ENCODE results near the gene KCNG4.
"Not testable (repeated sequence)": the region's sequence is repeated elsewhere in the genome, so short reads cannot be mapped to it uniquely, and the experiment has no call there.

Gene KCNG4

DNA sequence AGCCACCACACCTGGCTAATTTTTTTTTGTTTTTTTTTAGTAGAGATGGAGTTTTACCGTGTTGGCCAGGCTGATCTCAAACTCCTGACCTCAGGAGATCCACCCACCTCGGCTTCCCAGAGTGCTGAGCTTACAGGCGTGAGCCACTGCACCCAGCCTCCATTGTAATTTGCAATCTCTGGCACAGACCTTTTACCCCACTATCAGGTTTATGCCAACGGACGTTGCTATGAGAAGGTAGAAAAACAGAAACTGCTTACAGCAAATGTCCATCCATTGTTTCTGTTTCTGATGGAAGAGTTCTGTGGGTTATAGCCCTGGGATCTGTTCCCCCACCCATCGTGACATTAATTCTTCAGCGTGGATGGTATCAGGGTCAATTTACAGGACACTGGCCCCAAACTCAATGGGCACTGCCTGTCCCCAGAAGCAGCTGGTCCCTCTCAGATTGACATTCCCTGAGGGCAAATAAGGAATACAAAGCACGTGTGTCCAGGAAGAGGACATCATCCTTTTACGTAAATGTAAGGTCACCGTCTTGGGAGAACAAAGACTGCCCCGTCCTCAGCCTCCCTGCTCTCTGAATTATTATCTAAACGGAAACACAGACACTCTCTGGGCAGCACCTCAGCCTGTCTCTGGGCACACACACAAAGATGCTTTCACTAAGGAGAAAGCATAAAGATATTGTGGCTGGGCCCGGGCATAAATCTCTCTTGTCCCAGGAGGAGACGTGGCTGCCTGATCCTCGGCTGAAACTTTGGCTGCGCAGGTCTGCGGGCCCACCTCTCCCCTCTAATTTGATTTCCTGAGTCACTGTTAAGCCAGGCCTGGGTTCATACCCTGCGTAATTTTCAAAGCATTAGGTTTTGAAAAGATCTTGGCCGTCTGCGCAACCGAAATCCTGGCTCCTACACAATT, 5.2 kb downstream of the KCNG4 start:
- no peak for DNase-seq (ENCODE audit: low read depth)

- no peak for DNase-seq (ENCODE audit: low read depth)
These were observed 6.1 kb downstream of the KCNG4 start for GRCh38 chr16:84233748-84234147.

GRCh38 chr16:84232969-84233368, 6.8 kb downstream of the KCNG4 start:
- no peak for DNase-seq (ENCODE audit: low read depth)

- no peak for DNase-seq (ENCODE audit: low read depth)
These were observed 7.8 kb downstream of the KCNG4 start for GRCh38 chr16:84232060-84232459.

DNA sequence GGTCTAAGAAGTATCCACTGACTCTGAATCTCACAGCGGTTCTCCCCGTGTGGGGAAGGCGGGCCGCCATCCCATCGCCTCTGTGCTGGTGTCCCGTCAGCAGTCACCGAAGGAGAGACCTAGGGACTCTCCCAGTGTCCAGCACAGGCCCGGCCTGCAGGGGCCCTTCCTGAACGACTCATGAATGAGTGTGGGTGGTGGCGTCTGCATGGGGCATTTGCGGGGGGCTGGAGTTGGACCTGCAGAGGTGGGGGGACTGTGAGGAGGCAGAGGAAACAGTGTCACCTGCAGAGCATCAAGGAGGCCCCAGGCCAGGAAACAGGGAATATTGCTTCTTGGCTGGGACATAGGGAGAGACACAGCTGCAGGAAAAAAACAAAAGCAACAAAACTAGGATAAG, 10.3 kb downstream of the KCNG4 start:
- no peak for DNase-seq (ENCODE audit: low read depth)

DNA sequence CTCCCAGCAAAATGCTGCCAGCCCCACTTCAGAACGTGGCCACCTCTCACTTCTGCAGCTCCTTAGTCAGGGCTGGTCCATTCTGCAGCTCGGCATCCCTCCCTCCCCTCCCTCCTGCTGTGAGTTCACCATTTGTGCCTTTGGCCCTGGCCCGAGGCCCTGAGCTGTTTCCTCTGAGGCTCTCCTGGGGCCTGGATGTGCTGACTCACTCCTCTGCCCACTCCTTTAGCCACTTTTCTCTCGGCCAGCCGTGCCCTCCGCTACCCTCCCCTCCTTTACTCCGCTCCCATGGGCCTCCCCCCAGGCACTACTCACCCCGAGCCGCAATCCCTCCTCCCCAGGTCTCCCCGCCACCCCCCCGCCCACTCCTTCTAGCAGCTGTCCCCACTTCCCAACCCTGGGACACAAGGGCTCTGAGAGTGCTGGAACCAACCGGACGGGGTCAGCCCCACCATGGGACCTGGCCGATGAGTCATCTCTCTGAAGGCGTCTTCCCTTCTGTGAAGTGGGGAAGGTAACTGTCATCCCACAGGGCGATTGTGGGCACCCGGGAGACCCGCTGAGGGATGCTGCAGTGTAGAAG, 11.5 kb downstream of the KCNG4 start:
- DNase-seq (ENCODE audit: low read depth) = no peak

GRCh38 chr16:84227548-84227947, 12.3 kb downstream of the KCNG4 start:
- DNase-seq (ENCODE audit: low read depth) = no peak

DNA sequence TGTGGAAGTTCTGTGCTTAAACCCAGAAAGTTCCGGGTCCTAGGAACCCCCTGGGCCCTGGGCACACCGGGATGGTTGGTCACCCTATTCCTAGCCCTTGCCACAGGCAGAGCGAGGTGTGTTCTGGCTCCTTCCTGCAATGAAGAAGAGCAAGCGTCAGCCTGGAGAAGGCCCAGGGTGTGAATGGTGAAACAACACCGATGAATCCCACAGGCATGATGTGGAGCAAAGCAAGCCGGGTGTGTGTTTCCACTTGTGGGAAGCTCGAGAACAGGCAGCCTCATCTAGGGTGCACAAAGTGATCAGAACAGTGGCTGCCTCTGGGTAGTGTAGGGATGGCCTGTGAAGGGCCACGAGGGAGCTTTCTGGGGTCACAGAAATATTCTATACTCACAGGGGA, 13.8 kb downstream of the KCNG4 start:
- no peak for DNase-seq (ENCODE audit: low read depth)

GRCh38 chr16:84225571-84225970, 14.2 kb downstream of the KCNG4 start:
- no peak for DNase-seq (ENCODE audit: low read depth)

DNA sequence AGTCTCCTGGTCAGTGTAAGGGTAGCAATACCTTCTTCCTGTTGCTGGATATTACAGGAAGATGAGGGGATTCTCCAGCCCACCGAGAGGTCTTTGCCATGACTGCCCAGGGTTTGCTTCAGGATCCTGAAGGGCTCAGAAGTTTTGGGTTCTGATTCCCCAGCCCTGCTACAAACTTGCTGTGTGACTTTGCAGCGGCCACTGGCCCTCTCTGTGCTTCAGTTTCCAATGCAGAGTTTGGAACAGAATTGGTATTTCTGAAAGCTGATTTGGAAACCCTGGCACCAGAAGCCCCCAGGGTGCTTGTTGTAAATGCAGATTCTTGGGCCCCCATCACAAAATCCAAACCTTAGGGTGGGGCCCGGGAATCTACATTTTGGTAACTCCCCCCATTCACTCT, 14.7 kb downstream of the KCNG4 start:
- DNase-seq (ENCODE audit: low read depth) = no peak

- DNase-seq (ENCODE audit: low read depth) = no peak
These were observed 15.3 kb downstream of the KCNG4 start for GRCh38 chr16:84224554-84224953.

- no peak for DNase-seq (ENCODE audit: low read depth)
These were observed 16.4 kb downstream of the KCNG4 start for GRCh38 chr16:84223456-84223855.

- no peak for DNase-seq (ENCODE audit: low read depth)
These were observed 19.0 kb downstream of the KCNG4 start for GRCh38 chr16:84220851-84221250.

DNA sequence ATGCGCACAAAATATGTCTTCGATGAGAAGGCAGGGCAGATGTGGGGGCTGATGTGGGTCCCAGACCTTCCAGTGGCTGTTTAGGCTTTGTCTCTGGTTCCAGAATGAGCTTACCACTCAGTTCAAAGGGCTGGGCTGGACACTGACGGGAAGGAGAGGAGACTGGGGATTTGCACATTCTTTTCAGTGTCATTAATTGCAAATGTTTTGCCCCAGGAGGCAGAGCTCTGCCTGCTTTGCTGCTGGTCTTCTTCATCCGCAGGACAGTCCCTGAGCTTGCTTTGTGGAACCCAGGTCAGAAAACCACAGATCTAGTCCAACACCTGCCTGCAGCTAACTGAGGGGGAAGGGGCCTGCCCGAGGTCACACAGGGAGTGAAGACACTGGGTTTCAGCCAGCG, 20.9 kb downstream of the KCNG4 start:
- no peak for DNase-seq (ENCODE audit: low read depth)

DNA sequence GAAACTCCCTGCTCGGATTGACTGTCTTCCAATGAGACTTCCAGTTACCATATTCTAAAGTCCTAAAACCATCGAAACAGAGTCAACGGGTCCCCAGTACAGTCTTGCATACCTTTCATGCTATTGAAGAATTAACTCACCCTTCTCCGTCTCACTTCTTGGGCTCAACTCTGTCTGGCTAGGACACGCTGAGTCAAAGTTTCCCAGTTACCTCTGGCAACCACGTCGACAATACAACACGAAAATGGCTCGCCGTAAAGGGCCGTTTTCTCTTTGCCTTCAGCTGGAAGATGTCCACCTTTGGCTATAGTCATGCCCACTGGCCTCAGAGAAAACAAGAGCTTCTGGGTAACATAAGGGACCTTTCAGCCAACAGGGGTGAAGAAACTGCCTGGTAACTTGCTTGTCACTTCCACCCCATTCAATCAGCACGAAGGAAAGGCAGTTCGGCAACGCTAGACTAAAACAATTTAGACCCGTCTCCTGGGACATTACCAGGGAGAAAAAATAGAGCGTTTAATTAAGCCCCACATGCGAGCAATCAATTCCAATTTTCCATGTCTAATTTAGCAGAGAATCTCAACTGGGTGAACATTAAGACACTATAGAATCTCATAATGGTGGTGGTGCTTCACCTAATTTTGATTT, 21.5 kb downstream of the KCNG4 start:
- no peak for DNase-seq (ENCODE audit: low read depth)

DNA sequence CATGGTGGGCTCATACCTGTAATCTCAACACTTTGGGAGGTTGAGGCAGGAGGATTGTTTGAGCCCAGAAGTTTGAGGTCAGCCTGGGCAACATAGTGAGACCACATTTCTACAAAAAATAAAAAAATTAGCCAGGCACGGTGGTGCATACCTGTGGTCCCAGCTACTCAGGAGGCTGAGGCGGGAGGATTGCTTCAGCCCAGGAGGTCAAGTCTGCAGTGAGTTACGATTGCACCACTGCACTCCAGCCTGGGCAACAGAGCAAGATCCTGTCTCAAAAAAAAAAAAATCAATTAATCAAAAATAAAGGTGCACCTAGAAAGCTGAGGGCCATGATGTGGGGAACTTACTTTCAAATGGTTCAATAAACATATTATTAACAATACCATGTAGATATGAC, 23.7 kb downstream of the KCNG4 start:
- DNase-seq (ENCODE audit: low read depth) = not testable (repeated sequence)

DNA sequence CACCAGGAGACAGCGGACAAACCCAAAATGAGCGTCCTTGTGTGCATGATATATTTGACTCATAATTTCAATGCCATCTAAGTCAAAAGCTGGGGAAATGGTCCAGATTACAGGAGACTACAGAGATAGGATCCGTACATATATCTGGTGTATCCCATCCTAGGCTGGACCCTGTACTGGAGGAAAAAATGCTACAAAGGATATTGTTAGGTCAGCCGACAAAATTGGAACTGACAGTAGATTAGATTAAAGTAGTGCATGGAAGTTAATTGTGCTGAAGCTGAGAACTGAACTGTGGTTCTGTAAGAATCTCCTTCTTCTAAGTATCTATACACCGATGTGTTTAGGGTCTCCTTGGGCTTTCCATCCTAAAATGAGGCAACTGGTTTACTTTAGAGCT, 24.3 kb downstream of the KCNG4 start:
- no peak for DNase-seq (ENCODE audit: low read depth)

DNA sequence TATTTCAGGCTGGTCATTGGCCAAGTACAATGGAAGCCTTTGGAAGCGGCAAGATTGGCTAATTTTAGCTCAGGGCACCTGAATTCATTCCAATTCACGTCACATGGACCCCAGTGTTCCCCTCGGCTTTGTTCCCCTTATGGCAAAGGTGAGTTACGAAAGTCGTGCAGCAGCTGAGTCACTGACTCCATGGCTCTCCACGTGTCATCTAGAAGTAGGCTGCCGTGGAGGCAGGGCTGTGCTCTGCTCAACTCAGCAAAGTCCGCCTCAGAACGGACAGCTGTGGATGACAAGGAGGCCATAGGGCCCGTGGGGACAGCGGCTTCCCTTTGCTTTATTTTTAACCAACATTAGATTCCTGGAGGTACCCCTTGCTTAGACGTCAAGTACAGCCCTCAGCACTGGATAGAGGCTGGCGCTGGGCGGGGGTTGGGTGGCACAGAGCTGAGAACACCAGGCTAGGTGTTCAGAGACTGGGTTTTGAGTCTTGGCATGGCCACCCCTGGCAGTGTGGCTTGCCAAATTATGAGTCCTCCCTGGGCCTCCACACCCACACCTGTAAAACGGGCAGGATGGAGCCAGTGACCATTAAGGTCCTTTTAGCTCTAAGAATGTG, 25.3 kb downstream of the KCNG4 start:
- DNase-seq (ENCODE audit: low read depth) = no peak

- no peak for DNase-seq (ENCODE audit: low read depth)
These were observed 27.2 kb downstream of the KCNG4 start for GRCh38 chr16:84212631-84213030.

- DNase-seq (ENCODE audit: low read depth) = no peak
These were observed 27.7 kb downstream of the KCNG4 start for GRCh38 chr16:84212154-84212553.

GRCh38 chr16:84209989-84210388, 29.8 kb downstream of the KCNG4 start:
- no peak for DNase-seq (ENCODE audit: low read depth)

DNA sequence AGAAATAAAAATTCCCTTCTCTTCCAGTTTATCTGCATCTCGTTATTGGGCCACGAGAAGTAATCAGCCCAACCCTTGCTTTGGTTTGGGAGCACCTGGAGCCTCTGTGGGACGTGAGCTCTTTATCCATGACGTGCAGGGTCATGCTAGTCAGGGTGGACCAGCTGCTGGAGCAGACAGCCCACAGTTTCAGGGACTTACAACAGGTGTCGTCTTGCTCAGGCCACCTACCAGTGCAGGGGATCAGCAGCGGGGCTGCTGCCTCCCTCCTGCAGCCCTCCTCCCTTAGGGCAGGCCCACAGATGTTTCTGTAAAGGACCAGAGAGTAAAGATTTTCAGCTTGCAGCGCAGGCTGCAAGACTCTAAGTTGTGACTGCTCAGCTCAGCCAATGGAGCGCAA, 31.9 kb downstream of the KCNG4 start:
- no peak for DNase-seq (ENCODE audit: low read depth)

DNA sequence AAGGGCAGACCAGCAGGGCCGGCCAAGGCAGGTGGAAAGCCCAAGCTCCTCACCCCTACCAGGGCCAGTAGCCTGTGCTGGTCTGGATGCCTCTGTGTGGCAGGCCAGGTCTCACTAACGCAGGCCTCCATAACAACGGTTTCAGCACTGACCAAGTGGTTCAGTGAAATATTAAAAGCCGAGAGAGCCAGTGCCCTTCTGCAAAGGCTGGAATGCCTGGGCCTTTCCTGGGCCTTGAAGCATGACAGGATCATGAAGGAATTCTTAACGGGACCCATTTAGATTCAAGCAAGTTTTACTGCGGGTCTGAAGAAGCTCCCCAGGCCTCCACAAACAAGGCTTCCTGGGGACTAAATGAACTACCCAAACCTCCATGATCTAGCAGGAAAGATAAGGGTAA, 32.6 kb downstream of the KCNG4 start:
- no peak for DNase-seq (ENCODE audit: low read depth)

Data from activated T-cell treated with anti-CD3 and anti-CD28 coated beads for 48 hours (primary cell).